CD4-positive, alpha-beta T cell (primary cell): ENCODE measurements around the gene CTIF. TPM values are rescaled to one million over a fixed set of nuclear protein-coding genes. Genes with fewer than 3 reads are reported as not detected.

Experiments
- ATAC-seq: fragments of 200-7000 bp; cut with Tn5 transposase; one replicate; pipeline ENCODE4 v1.10.0; 2022; ENCODE audit warnings: mild to moderate bottlenecking; ENCODE audit not compliant: poor library complexity
- CTCF ChIA-PET: fragments of 350-600 bp; sonication (Branson Sonifier 250); formaldehyde crosslinking; loops from one replicate; lab custom pipeline; 2021; ENCODE audit warnings: antibody characterized with exemption, inconsistent platforms; lab: Charles Lee
- POLR2A ChIA-PET: fragments of 350-600 bp; sonication (Branson Sonifier 250); formaldehyde crosslinking; loops from one replicate; lab custom pipeline; 2021; ENCODE audit warnings: antibody characterized with exemption, inconsistent platforms; lab: Charles Lee
- DNase-seq, 14 experiments: peaks; one replicate each; pipeline ENCODE4 v3.0.0-alpha.2; 2013 to 2020; ENCODE audit warnings: mixed read lengths in 2 of 14
- H3K27ac ChIP-seq, 2 donors: one replicate each; pipeline versions ENCODE4 v1.5.1 to v1.7.0; 2013; ENCODE audit warnings: low read length in 2 of 2, low read depth in 1 of 2, mild to moderate bottlenecking in 1 of 2
- H3K27me3 ChIP-seq, 2 experiments: 1 replicate in 1 of 2; 2 replicates in 1 of 2; pipeline versions ENCODE4 v1.6.1 to v1.7.0; 2013; ENCODE audit warnings: low read length in 2 of 2, control low read depth in 1 of 2, mild to moderate bottlenecking in 1 of 2, moderate library complexity in 1 of 2; ENCODE audit not compliant: insufficient read depth in 2 of 2, control insufficient read depth in 1 of 2
- H3K36me3 ChIP-seq: one replicate; pipeline ENCODE4 v1.6.1; 2013; ENCODE audit warnings: low read length, control low read depth; ENCODE audit not compliant: insufficient read depth
- H3K4me1 ChIP-seq: one replicate; pipeline ENCODE4 v1.6.1; 2013; ENCODE audit warnings: low read length, control low read depth; ENCODE audit not compliant: insufficient read depth
- H3K4me3 ChIP-seq: one replicate; pipeline ENCODE4 v1.5.1; 2013; ENCODE audit warnings: mild to moderate bottlenecking, low read length, moderate library complexity
- H3K9me3 ChIP-seq, 2 experiments: 1 replicate in 1 of 2; 2 replicates in 1 of 2; pipeline versions ENCODE4 v1.6.1 to v1.7.0; 2013; ENCODE audit warnings: low read length in 2 of 2, mild to moderate bottlenecking in 2 of 2, control low read depth in 1 of 2, moderate library complexity in 1 of 2; ENCODE audit not compliant: control insufficient read depth in 1 of 2, insufficient read depth in 1 of 2
- H3K27ac Mint-ChIP-seq: one replicate; pipeline ENCODE4 v1.8.0; 2020; ENCODE audit warnings: mixed read lengths
- H3K27me3 Mint-ChIP-seq: one replicate; pipeline ENCODE4 v1.8.0; 2021; ENCODE audit warnings: mixed read lengths
- H3K36me3 Mint-ChIP-seq: one replicate; pipeline ENCODE4 v1.8.0; 2021; ENCODE audit warnings: low read depth, mixed read lengths
- H3K4me1 Mint-ChIP-seq: one replicate; pipeline ENCODE4 v1.8.0; 2021; ENCODE audit warnings: low read depth, mixed read lengths
- H3K4me3 Mint-ChIP-seq: one replicate; pipeline ENCODE4 v1.8.0; 2020; ENCODE audit warnings: mild to moderate bottlenecking, mixed read lengths
- H3K9me3 Mint-ChIP-seq: one replicate; pipeline ENCODE4 v1.8.0; 2020; ENCODE audit warnings: mixed read lengths
- CTCF ChIP-seq: fragments of 200-600 bp; IDR thresholded peaks from one replicate; pipeline ENCODE4 v1.8.0; 2022; ENCODE audit warnings: antibody characterized with exemption, mild to moderate bottlenecking
- intact Hi-C, 2 experiments: fragments of 100-400 bp; cut with DNase I in 1 of 2; cut with micrococcal nuclease in 1 of 2; formaldehyde crosslinking; loops; one replicate each; pipeline versions ENCODE4 v1.15.1 to v1.9.0; 2023 to 2025; cut with DNase I, micrococcal nuclease
- total RNA-seq, 174 experiments: library from RNA in 2 of 174; stranded (reverse) in 2 of 174; gene quantifications; one replicate each; pipeline ENCODE4 v1.2.3 and lab custom pipeline; 2021 to 2026

CTIF gene
- total RNA-seq, 2 experiments from 2014 or later, result 1.1 to 2.9 TPM

- no peaks in the 10 kb centered on the region for H3K27me3 Mint-ChIP-seq
- H3K4me3 Mint-ChIP-seq, result no peak overlapping the region
- no peak overlapping the region for H3K4me3 ChIP-seq
- H3K27ac ChIP-seq, result no peak overlapping the region
- ChIA-PET CTCF (no interaction called here), POLR2A (no interaction called here)
- ATAC-seq (peak; percentile 43), DNase-seq (peak in 3 of 14 experiments; percentile 42 to 80 (median 70))
- no peaks in the 10 kb centered on the region for H3K36me3 ChIP-seq
- peaks cover 0 to 5% of the 10 kb centered on the region in 2 experiments for H3K9me3 ChIP-seq
- H3K36me3 Mint-ChIP-seq, result no peaks in the 10 kb centered on the region
- H3K9me3 Mint-ChIP-seq, result peaks cover 2% of the 10 kb centered on the region
- no peak for TF ChIP-seq CTCF
- H3K4me1 Mint-ChIP-seq, result peaks cover 13% of the 10 kb centered on the region
- H3K27ac Mint-ChIP-seq, result no peak overlapping the region
- H3K4me1 ChIP-seq, result peaks cover 7% of the 10 kb centered on the region
- intact Hi-C loops, result loop anchor here in 1 of 2 experiments (5.0 kb wide), 1 partner anchor 40 kb away; no protein-coding TSS in a partner anchor
- no peaks in the 10 kb centered on the region for H3K27me3 ChIP-seq
These were observed 358.2 kb downstream of the CTIF start for GRCh38 chr18:48896875-48897511.

GRCh38 chr18:48897531-48897930, 358.7 kb downstream of the CTIF start:
- peaks cover 2% of the 10 kb centered on the region for H3K9me3 Mint-ChIP-seq
- H3K36me3 ChIP-seq, result no peaks in the 10 kb centered on the region
- no peak overlapping the region for H3K27ac ChIP-seq
- H3K4me1 Mint-ChIP-seq, result peaks cover 13% of the 10 kb centered on the region
- no peaks in the 10 kb centered on the region for H3K27me3 ChIP-seq
- ChIA-PET POLR2A (no interaction called here), CTCF (no interaction called here)
- intact Hi-C loops, result loop anchor here in 1 of 2 experiments (5.0 kb wide), 1 partner anchor 40 kb away; no protein-coding TSS in a partner anchor
- no peak overlapping the region for H3K4me3 ChIP-seq
- peaks cover 7% of the 10 kb centered on the region for H3K4me1 ChIP-seq
- H3K9me3 ChIP-seq, result peaks cover 0 to 5% of the 10 kb centered on the region in 2 experiments
- ATAC-seq (no peak), DNase-seq (no peak)
- no peaks in the 10 kb centered on the region for H3K36me3 Mint-ChIP-seq
- H3K4me3 Mint-ChIP-seq, result no peak overlapping the region
- no peaks in the 10 kb centered on the region for H3K27me3 Mint-ChIP-seq
- TF ChIP-seq CTCF, result no peak
- H3K27ac Mint-ChIP-seq, result no peak overlapping the region

DNA sequence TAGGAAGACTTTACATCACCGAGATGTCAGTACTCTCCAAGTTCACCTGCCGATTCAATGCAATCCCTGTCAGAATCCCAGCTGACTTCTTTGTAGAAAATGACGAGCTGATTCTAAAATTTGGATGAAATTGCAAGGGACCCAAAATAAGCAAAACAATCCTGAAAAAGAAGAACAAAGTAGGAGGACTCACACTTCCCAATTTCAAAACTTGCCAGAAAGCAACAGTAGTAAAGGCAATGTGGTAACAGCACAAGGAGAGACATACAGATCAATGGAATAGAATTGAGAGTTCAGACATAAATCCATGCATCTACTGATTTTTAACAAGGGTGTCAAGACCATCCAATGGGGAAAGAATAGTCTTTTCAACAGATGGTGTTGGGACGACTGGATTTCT, 359.7 kb downstream of the CTIF start:
- no peak for DNase-seq
- H3K27me3 ChIP-seq, result no peaks in the 10 kb centered on the region
- no peak for ATAC-seq
- peaks cover 0 to 5% of the 10 kb centered on the region in 2 experiments for H3K9me3 ChIP-seq
- Mint-ChIP-seq H3K4me1 (peaks cover 13% of the 10 kb centered on the region), H3K36me3 (no peaks in the 10 kb centered on the region), H3K27me3 (no peaks in the 10 kb centered on the region), H3K9me3 (peaks cover 2% of the 10 kb centered on the region), H3K4me3 (no peak overlapping the region), H3K27ac (no peak overlapping the region)
- H3K36me3 ChIP-seq, result no peaks in the 10 kb centered on the region
- no peak overlapping the region for H3K4me3 ChIP-seq
- no peak overlapping the region for H3K27ac ChIP-seq
- intact Hi-C loops, result loop anchor here in 1 of 2 experiments (5.0 kb wide), 1 partner anchor 41 kb away; no protein-coding TSS in a partner anchor
- TF ChIP-seq CTCF, result no peak
- peaks cover 7% of the 10 kb centered on the region for H3K4me1 ChIP-seq
- ChIA-PET POLR2A (no interaction called here), CTCF (no interaction called here)
